ES-I3 (cell line): ENCODE data around the gene FSTL1.

ENCODE experiments used
- H3K36me3 ChIP-seq: 2 replicates; pipeline ENCODE4 v1.6.1; 2013; ENCODE audit warnings: mild to moderate bottlenecking, low read length, control low read depth, moderate library complexity; ENCODE audit not compliant: insufficient read depth
- H3K4me1 ChIP-seq: 2 replicates; pipeline ENCODE4 v1.6.1; 2013; ENCODE audit warnings: mild to moderate bottlenecking, control low read depth, low read length; ENCODE audit not compliant: insufficient read depth
- H3K9ac ChIP-seq: 2 replicates; pipeline ENCODE4 v1.6.1; 2013; ENCODE audit warnings: low read depth, mild to moderate bottlenecking, low read length, moderate library complexity
- H3K9me3 ChIP-seq: 2 replicates; pipeline ENCODE4 v1.6.1; 2013; ENCODE audit warnings: mild to moderate bottlenecking, low read length, moderate library complexity; ENCODE audit not compliant: control insufficient read depth, insufficient read depth

The FSTL1 gene, protein sequence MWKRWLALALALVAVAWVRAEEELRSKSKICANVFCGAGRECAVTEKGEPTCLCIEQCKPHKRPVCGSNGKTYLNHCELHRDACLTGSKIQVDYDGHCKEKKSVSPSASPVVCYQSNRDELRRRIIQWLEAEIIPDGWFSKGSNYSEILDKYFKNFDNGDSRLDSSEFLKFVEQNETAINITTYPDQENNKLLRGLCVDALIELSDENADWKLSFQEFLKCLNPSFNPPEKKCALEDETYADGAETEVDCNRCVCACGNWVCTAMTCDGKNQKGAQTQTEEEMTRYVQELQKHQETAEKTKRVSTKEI

DNA sequence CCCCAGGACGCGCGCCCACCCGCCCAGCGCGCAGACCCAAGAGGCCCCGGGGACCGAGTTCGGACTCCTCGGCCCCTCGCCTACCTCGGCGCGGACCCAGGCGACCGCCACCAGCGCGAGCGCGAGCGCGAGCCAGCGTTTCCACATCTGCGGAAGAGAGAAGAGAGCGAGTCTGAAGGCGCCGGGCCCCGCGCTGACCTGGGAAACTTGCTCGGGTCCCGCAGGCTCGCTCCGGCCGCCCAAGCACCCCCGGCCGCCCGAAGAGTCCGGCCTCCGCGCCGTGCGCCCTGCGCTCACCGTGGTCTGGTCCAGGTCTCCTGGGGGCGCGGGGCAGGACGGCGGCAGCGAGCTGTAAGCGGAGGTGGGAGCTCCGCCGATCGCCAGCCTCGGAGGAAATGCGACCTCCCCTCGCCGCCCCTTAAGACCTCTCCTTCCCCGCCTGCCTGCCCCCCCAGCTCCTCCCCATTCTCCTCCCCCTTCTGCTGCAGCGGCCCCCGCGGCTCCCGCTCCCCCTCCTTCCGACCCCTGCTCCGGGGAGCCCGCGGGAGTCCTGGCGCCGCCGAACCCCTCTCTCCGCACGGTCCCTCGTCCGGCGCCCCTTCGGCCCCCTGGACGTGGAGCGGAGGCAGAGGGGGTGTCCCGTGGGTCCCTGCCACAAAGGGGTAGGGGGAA lies at the start of gene FSTL1:
Gene FSTL1, minus strand, starts transcription at position 393 of the 672 bp plus-strand sequence. Its CDS starts 246 bp downstream, at position 147.
- Histone ChIP-seq H3K9ac (peak within 1 kb of the TSS; percentile 86), H3K4me1 (peaks cover 31% of the 10 kb centered on the region), H3K9me3 (no peaks in the 10 kb centered on the region), H3K36me3 (no peaks in the 10 kb centered on the region)

DNA sequence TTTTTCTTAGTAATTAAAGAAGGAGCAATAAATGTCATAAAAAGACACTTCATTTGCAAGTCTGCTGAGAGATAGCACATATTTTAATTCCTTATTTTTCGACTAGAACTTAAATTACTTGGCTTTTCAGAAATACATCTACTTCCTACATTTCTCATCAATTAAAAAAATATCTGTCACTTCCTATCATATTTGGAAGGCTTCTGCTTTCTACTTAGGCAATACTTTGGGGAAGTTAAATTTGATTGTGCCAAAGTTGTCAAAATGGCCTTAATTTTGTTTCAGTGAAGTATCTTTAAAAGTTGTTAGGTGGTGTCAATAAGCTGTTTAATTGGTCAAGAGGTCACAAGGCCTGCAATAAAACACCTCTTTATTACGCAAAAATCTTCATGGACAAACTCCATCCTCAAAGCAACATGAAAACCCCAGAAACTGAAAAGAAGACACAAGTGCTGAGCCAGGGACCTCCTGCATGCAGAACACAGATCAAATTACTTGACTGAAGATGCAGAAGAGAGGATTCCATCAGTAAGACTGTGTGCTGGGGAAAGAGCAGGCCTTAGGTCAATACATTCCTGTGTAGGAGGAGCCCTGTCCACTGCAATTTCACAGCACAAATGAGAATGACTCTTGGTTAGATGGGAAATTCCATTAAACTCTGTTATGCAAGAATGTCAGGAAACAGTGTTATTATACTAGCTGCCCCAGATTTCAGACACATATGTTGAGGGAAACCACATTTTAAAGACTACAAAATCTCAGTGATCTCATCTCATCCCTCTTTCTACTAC lies 48.0 kb upstream of the FSTL1 start:
- Histone ChIP-seq H3K4me1 (peaks cover 15% of the 10 kb centered on the region), H3K36me3 (no peaks in the 10 kb centered on the region), H3K9ac (no peak overlapping the region), H3K9me3 (peaks cover 13% of the 10 kb centered on the region; the same call in 1 of the 2 replicates)

DNA sequence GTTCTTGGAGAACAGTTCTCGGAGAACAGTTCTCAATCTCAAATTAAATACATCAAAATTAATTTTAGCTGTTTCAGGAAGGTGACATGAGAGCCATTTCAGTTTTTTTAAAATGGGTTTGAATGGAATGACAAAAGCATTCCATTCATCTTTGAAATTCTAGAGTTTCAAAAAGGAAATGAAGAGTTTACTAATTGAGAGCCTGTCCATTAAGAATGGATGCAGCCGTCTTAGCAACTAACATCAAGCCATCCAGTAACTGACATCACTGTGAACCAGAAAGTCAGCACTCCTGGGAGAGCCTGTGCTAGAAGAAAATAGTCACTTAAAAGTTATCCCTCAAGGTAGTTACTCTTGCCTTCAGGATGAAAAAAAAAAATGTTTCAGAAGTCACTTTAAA lies 47.0 kb upstream of the FSTL1 start:
- Histone ChIP-seq H3K4me1 (peaks cover 9% of the 10 kb centered on the region), H3K9ac (no peak overlapping the region), H3K36me3 (no peaks in the 10 kb centered on the region)

DNA sequence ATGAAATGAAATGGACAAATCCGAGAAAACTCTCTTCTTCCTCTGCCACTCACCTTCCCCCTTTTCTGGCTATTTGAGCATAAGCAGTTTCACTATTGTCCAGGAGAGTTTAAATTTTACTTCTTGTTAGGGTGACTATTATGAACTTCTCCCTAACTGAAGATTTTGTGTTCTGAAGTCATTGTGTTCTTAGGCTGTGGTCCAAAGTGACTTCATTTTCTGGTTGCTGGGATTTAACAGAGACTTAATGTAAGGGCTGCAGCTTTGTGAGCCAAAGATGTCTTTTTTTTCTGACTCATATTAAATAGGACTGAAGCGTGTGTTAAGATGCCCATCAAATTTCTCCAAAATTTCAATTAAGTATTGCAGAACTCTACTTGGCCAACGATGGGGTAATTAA lies 46.5 kb upstream of the FSTL1 start:
- Histone ChIP-seq H3K9me3 (peaks cover 13% of the 10 kb centered on the region; the same call in 1 of the 2 replicates), H3K9ac (no peak overlapping the region), H3K36me3 (no peaks in the 10 kb centered on the region), H3K4me1 (peaks cover 9% of the 10 kb centered on the region)

More for the DNA sequence above, 47.0 kb upstream of the FSTL1 start:
- peaks cover 13% of the 10 kb centered on the region; the same call in 1 of the 2 replicates for H3K9me3 ChIP-seq

DNA sequence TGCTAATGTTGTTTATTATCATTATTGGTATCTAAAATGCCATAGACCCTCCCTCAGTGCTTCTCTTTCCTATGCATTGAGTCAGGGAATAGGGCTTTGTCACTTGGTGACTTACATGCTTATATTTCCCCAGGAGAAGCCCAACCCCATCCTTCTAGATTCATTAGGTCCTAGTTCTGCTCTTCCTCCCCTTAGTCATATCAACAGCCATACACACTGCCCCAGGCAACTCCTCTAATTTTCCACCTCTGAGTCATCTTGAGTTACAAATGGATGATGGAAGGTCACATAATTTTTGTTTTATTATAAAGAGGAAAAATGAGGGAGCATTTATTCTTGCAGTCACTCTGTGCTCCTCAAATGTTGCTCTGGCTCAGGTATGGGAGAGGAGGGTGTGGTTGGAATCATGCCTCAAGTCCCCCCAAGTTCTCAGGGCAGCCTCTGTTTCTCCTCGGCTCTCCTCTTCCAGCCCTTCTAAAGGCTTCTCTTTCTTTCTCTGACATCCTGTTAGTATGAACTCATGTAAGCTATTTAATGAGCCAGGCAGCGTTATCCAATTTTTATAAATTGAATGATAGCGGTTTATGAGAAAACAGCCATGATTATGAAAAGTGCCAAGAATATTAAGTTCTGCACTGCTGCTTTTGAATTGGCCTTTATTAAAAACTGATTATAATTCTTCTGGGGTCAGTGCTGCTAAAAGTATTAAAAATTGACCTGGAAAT lies 45.6 kb upstream of the FSTL1 start:
- Histone ChIP-seq H3K9me3 (peaks cover 13% of the 10 kb centered on the region; the same call in 1 of the 2 replicates), H3K9ac (no peak overlapping the region), H3K4me1 (peaks cover 9% of the 10 kb centered on the region), H3K36me3 (no peaks in the 10 kb centered on the region)

DNA sequence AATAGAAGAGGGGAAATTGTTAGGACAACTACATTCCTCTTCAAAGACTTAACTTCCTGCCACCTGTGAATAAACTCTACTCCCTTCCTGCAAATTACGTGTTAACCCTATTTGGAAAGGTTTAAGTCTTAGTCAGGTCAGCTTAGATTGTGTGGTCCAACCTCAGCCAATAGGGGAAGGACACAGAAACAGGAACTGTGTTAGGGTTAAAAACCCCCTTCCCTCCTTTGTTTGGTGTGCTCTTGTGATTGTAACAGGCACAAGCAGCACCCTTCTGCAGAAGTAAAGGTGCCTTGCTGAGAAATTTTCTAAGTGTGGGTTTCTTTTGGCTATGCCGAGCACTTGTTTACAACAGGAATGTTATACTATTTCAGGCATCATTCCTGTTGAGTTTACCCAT lies 45.0 kb upstream of the FSTL1 start:
- H3K36me3 ChIP-seq = no peaks in the 10 kb centered on the region
- no peak overlapping the region for H3K9ac ChIP-seq
- H3K9me3 ChIP-seq = peaks cover 13% of the 10 kb centered on the region; the same call in 1 of the 2 replicates
- peaks cover 9% of the 10 kb centered on the region for H3K4me1 ChIP-seq

DNA sequence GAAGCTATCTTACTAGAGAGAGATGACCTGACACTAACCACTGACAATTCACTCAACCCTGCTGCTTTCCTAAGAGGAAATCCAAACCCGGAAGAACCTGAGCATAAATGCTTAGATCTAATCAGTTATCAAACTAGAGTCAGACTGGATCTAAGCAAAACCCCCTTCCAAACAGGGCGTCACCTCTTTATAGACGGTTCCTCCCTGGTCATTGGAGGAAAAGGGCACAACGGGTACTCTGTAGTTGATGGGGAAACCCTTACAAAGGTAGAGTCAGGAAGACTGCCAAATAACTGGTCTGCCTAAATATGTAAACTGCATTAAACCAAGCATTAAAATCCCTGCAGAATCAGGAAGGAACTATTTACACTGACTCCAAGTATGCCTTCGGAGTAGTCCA lies 41.3 kb upstream of the FSTL1 start:
- Histone ChIP-seq H3K36me3 (no peaks in the 10 kb centered on the region), H3K9me3 (peaks cover 13% of the 10 kb centered on the region; the same call in 1 of the 2 replicates), H3K4me1 (no peaks in the 10 kb centered on the region), H3K9ac (no peak overlapping the region)

DNA sequence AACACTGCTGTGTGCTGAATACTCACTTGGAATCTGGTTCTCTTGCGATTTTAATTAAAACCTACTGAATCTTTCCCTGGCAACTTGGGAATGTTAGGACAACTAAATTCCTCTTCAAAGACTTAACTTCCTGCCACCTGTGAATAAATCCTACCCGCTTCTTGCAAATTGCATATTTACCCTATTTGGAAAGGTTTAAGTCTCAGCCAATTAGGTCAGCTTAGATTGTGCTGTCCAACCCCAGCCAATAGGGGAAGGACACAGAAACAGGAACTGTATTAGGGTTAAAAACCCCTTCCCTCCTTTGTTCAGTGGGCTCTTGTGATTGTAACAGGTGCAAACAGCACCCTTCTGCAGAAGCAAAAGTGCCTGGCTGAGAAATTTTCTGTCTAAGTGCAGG lies 38.6 kb upstream of the FSTL1 start:
- H3K9ac ChIP-seq = no peak overlapping the region
- H3K36me3 ChIP-seq = no peaks in the 10 kb centered on the region
- no peaks in the 10 kb centered on the region for H3K9me3 ChIP-seq
- no peaks in the 10 kb centered on the region for H3K4me1 ChIP-seq

DNA sequence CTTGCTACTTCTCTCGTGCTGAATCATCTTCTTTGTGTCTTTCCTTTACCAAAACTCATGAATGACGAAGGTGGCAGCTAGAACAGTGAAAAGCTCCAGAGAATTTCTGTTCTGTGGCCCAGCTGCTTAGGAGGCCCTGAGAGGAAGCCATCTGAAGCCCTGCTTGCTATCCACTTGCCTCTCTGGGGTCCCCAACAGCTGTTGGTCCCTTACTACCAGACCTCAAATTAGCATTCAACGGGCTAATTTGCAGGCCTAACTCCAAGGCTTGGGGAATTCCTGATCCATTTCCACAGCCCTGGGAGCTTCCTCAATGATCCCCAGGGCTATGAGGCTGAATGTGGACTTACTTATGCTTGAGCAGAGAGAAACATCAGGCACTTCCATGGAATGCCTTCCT lies 37.5 kb upstream of the FSTL1 start:
- no peak overlapping the region for H3K9ac ChIP-seq
- no peaks in the 10 kb centered on the region for H3K36me3 ChIP-seq
- no peaks in the 10 kb centered on the region for H3K4me1 ChIP-seq
- H3K9me3 ChIP-seq = no peaks in the 10 kb centered on the region

DNA sequence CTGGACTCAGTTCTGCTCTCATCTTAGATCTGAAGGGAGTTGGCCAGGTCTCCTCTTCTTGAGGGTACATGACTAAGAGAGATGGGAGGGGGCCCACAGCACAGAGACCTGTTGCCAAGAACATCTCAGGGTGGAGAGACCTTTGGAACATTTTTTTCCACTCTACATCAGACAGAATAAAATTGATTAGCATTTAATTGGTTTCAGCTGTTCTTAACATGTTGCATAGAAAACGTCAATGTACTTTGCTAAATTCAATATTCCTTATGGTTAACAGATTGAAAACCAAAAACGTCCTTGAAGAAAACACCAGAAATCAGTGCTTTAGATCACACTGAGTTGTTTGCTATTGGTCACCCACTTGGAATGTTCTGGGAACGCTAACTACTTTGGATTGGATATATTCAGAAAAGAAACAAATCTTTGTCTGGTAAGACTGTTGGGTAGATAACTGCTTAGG lies 36.4 kb upstream of the FSTL1 start:
- no peaks in the 10 kb centered on the region for H3K36me3 ChIP-seq
- no peak overlapping the region for H3K9ac ChIP-seq
- H3K9me3 ChIP-seq = no peaks in the 10 kb centered on the region
- H3K4me1 ChIP-seq = no peaks in the 10 kb centered on the region

DNA sequence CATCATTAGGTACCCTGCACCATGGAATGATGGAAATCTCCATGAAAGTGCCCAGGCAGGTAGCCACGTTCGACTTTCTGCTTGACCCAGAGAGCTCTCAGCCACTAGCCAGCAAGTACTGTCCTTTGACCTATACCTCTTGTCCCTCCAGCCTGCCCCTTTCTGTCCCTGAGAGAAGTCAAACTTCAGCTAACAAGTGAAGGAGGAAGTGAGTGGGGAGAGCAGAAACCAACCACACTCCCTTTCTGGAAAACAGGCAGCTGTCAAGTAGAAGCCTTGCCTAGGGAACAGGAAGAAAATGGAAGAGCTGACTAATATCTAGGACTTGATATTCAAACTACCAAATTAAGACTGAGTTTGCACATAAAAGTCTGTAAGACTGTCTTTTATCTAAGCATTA lies 30.3 kb upstream of the FSTL1 start:
- Histone ChIP-seq H3K9me3 (no peaks in the 10 kb centered on the region), H3K9ac (no peak overlapping the region), H3K36me3 (no peaks in the 10 kb centered on the region), H3K4me1 (no peaks in the 10 kb centered on the region)

DNA sequence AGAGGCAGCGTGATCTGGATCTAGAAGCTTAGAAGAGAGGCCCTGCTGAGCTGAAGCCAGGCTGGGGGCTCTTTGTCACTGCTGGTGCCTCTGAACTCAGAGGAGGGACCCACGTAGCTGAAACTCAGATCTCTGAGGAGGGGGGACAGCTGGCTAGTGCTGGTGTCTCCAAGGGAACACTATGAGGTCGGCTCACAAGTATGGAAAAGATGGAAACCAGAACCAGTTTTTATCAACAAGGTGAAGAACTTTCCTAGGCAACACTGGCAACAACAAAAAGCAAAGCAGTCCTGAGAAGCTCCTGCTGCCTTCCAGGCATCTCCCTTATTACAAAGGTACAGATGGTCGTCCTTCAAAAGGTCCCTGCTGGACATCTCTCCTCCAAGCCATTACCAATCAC lies 27.0 kb upstream of the FSTL1 start:
- H3K9me3 ChIP-seq = no peaks in the 10 kb centered on the region
- no peaks in the 10 kb centered on the region for H3K36me3 ChIP-seq
- H3K4me1 ChIP-seq = peaks cover 11% of the 10 kb centered on the region
- H3K9ac ChIP-seq = no peak overlapping the region

DNA sequence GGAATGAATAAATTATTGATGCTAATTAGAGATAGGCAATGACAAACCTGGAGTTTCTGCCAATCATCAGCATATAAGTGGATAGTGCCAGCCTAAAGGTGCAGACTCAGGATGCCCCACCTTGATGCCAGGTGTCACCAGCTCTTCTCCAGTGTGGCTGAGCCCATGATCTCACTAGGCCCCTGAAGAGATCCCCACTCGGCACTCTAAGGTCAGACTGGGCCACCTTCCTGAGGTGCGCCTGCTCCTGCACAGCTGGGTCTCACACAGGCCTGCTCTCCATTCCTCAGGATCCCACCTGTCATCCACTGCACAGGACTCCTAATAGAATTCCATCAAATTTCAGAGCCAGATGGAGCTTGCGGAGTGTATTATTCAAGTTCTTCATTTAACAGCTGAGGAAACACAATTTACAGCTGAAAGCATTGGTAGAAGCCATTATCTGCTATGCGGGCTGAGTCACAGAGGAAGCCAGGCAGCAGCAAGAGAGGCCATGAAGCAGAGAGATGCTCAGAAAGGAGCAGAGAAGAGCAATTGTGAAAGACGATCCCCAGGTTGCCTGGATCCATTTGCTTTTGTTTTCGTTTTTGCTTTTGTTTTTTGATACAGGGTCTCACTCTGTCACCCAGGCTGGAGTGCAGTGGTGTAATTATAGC lies 25.1 kb upstream of the FSTL1 start:
- Histone ChIP-seq H3K36me3 (no peaks in the 10 kb centered on the region), H3K4me1 (peaks cover 18% of the 10 kb centered on the region), H3K9ac (no peak overlapping the region), H3K9me3 (no peaks in the 10 kb centered on the region)
